Osteocyte (in vitro differentiated cells): Measurements from ENCODE around the gene EVA1C. TPM values are rescaled to one million over a fixed set of nuclear protein-coding genes. Genes with fewer than 3 reads are reported as not detected.

ENCODE experiments used
- DNase-seq: peaks from one replicate; pipeline ENCODE4 v3.0.0; 2021; ENCODE audit warnings: mixed read lengths; ENCODE audit not compliant: unreplicated experiment; ENCODE audit errors: extremely low spot score
- H3K27ac Mint-ChIP-seq: one replicate; pipeline ENCODE4 v1.8.0; 2021; ENCODE audit warnings: mild to moderate bottlenecking, mixed read lengths; ENCODE audit not compliant: unreplicated experiment
- H3K27me3 Mint-ChIP-seq: one replicate; pipeline ENCODE4 v1.8.0; 2021; ENCODE audit warnings: mixed read lengths; ENCODE audit not compliant: unreplicated experiment
- H3K36me3 Mint-ChIP-seq: one replicate; pipeline ENCODE4 v1.8.0; 2021; ENCODE audit warnings: mixed read lengths; ENCODE audit not compliant: unreplicated experiment
- H3K4me1 Mint-ChIP-seq: one replicate; pipeline ENCODE4 v1.8.0; 2021; ENCODE audit warnings: mixed read lengths; ENCODE audit not compliant: unreplicated experiment
- H3K4me3 Mint-ChIP-seq: one replicate; pipeline ENCODE4 v1.8.0; 2021; ENCODE audit warnings: mild to moderate bottlenecking, moderate library complexity, mixed read lengths; ENCODE audit not compliant: unreplicated experiment
- H3K9me3 Mint-ChIP-seq: one replicate; pipeline ENCODE4 v1.8.0; 2021; ENCODE audit warnings: mixed read lengths; ENCODE audit not compliant: unreplicated experiment
- CTCF ChIP-seq: fragments of 200-600 bp; sonication (generic); IDR thresholded peaks from 2 replicates; pipeline ENCODE4 v1.5.0; 2021; ENCODE audit warnings: antibody characterized with exemption, mild to moderate bottlenecking, moderate library complexity
- long read RNA-seq: library from polyadenylated mRNA; unstranded; transcript quantifications from one replicate; pipeline ENCODE4 v2.0.0, GENCODE V29; 2021
- total RNA-seq: library from RNA; stranded (reverse); gene quantifications from 2 replicates; pipeline ENCODE4 v1.2.1, GENCODE V29; 2021

The EVA1C gene
- total RNA-seq, result 3.0 and 3.2 TPM in 2 replicates
- long read RNA-seq, partial matches to known transcripts, result 0 of 4 reads
- long read RNA-seq, other reads (novel, unspliced or antisense), result 3 of 4 reads

GRCh38 chr21:32412162-32413014, at the start of gene EVA1C:
EVA1C (plus strand) TSS chr21:32412706; CDS start chr21:32412854, 148 bp downstream.
- Mint-ChIP-seq H3K9me3 (no peaks in the 10 kb centered on the region), H3K4me1 (peaks cover 22% of the 10 kb centered on the region), H3K4me3 (peak within 1 kb of the TSS; percentile 80), H3K36me3 (no peaks in the 10 kb centered on the region), H3K27ac (peak within 1 kb of the TSS; percentile 4), H3K27me3 (peaks cover 34% of the 10 kb centered on the region)
- peak; percentile 14 for TF ChIP-seq CTCF
- no peak for DNase-seq

GRCh38 chr21:32364387-32364786, 48.1 kb upstream of the EVA1C start:
- DNase-seq, result no peak
- no peak for TF ChIP-seq CTCF
- Mint-ChIP-seq H3K4me1 (peaks cover 43% of the 10 kb centered on the region), H3K36me3 (peaks cover 35% of the 10 kb centered on the region), H3K9me3 (no peaks in the 10 kb centered on the region), H3K27ac (peak overlapping the region; percentile 87), H3K27me3 (no peaks in the 10 kb centered on the region), H3K4me3 (peak overlapping the region; percentile 11)

- Mint-ChIP-seq H3K4me3 (peak overlapping the region; percentile 11), H3K36me3 (peaks cover 31% of the 10 kb centered on the region), H3K27me3 (no peaks in the 10 kb centered on the region), H3K27ac (peak overlapping the region; percentile 87), H3K4me1 (peaks cover 43% of the 10 kb centered on the region), H3K9me3 (no peaks in the 10 kb centered on the region)
- TF ChIP-seq CTCF, result peak; percentile 21
- no peak for DNase-seq
Observed at GRCh38 chr21:32364796-32365195, 47.7 kb upstream of the EVA1C start.

GRCh38 chr21:32366191-32366590, 46.3 kb upstream of the EVA1C start:
- Mint-ChIP-seq H3K4me3 (no peak overlapping the region), H3K27me3 (no peaks in the 10 kb centered on the region), H3K36me3 (peaks cover 24% of the 10 kb centered on the region), H3K4me1 (peaks cover 47% of the 10 kb centered on the region), H3K9me3 (no peaks in the 10 kb centered on the region), H3K27ac (no peak overlapping the region)
- no peak for TF ChIP-seq CTCF
- no peak for DNase-seq

GRCh38 chr21:32367158-32367557, 45.3 kb upstream of the EVA1C start:
- Mint-ChIP-seq H3K27ac (no peak overlapping the region), H3K27me3 (no peaks in the 10 kb centered on the region), H3K4me1 (peaks cover 57% of the 10 kb centered on the region), H3K9me3 (no peaks in the 10 kb centered on the region), H3K4me3 (no peak overlapping the region), H3K36me3 (peaks cover 24% of the 10 kb centered on the region)
- no peak for DNase-seq
- TF ChIP-seq CTCF, result no peak
